ENCODE data around the gene RERE. TPM values are rescaled to one million over a fixed set of nuclear protein-coding genes. Genes with fewer than 3 reads are reported as not detected.

Gene RERE
- polyA plus RNA-seq, 6 donors from 2014 or later: 10.7 to 50.1 (median 22.3) TPM

DNA sequence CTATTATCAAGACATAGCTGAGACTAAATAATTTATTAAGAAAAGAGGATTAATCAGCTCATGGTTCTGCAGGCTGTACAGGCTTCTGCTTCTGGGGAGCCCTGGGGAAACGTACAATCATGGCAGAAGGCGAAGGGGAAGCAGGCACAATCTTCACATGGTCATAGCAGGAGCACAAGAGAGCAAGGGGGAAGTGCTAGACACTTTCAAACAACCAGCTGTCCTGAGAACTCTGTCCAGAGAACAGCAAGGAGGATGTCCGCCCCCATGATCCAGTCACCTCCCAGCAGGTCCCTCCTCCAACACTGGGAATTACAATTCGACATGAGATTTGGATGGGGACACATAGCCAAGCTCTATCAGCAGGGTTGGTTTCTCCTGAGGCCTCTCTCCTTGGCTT, 509.8 kb downstream of the RERE start:
- H3K4me1 Mint-ChIP-seq: no peaks in the 10 kb centered on the region
- peaks cover 23 to 25% (median 24%) of the 10 kb centered on the region in 3 donors for H3K27me3 Mint-ChIP-seq
- DNase-seq (no peak), ATAC-seq (ENCODE audit: low read depth in 2 of 2) (no peak)
- H3K4me3 Mint-ChIP-seq: no peak overlapping the region
- H3K9me3 Mint-ChIP-seq: peaks cover 0 to 14% (median 5%) of the 10 kb centered on the region in 7 donors
- no peaks in the 10 kb centered on the region for H3K36me3 Mint-ChIP-seq
- no peak overlapping the region for H3K27ac Mint-ChIP-seq

DNA sequence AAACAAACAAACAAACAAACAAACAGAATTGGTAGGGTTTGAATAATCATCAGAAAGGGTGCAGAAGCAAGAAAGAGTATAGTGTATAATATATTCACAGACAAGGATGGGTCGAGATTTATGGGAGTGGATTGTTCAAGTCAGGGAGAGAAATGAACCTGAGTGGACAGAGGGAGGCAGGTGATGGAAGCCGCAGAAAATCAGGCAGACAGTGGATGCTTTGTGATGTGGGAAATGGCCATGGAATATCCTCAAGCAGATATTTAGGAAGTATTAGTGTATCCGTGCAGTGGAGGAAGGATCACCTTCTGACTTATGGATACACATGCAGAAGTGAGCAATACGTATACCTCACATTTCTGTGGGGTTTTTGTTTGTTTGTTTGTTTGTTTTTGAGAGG, 513.6 kb downstream of the RERE start:
- Mint-ChIP-seq H3K27ac (no peak overlapping the region), H3K4me1 (no peaks in the 10 kb centered on the region), H3K27me3 (peaks cover 21 to 36% (median 23%) of the 10 kb centered on the region in 3 donors), H3K9me3 (no peaks in the 10 kb centered on the region), H3K36me3 (no peaks in the 10 kb centered on the region), H3K4me3 (no peak overlapping the region)
- ATAC-seq (ENCODE audit: low read depth in 2 of 2) (no peak), DNase-seq (no peak)

DNA sequence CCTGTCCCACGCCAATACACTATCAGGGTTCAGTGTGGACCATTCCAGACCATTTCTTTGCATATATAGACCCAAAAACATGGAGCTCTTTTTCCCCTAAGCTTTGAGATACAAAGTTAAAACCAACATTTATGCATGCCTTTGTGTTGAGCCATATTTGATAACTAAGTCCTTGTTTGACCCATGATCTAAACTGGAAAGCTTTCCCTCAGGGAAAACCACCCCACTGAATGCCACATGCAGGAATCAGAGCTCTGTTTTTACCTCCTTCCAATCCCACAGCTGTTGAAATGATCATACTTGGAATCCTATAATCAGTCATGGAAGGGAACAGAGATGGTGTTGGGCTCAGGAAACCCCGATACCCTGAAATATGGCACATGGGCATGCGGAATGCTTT, 514.3 kb downstream of the RERE start:
- DNase-seq (no peak), ATAC-seq (ENCODE audit: low read depth in 2 of 2) (no peak)
- Mint-ChIP-seq H3K9me3 (no peaks in the 10 kb centered on the region), H3K36me3 (no peaks in the 10 kb centered on the region), H3K27ac (no peak overlapping the region), H3K4me1 (no peaks in the 10 kb centered on the region), H3K27me3 (peaks cover 23 to 38% (median 24%) of the 10 kb centered on the region in 3 donors), H3K4me3 (no peak overlapping the region)

Other genes starting within 250 kb of the RERE start
- 100 to 1,000 TPM; 543 to 921 (median 629) TPM for gene ENO1, start 61.0 kb upstream of the RERE start, polyA plus RNA-seq (ENCODE audit: low read depth in 6 of 6)
- not detected for gene CA6, start 128.2 kb upstream of the RERE start, polyA plus RNA-seq (ENCODE audit: low read depth in 6 of 6)
- not detected for gene SLC2A7, start 208.8 kb upstream of the RERE start, polyA plus RNA-seq (ENCODE audit: low read depth in 6 of 6)

Measured in naive B cell (primary cell).